Embryonic facial prominence (tissue), 1 donor: ENCODE measurements around the gene CACNA1C.

Experiments
- DNase-seq: peaks from one replicate; pipeline ENCODE4 v3.0.0-alpha.2; 2016; ENCODE audit errors: extremely low spot score

CACNA1C gene

DNA sequence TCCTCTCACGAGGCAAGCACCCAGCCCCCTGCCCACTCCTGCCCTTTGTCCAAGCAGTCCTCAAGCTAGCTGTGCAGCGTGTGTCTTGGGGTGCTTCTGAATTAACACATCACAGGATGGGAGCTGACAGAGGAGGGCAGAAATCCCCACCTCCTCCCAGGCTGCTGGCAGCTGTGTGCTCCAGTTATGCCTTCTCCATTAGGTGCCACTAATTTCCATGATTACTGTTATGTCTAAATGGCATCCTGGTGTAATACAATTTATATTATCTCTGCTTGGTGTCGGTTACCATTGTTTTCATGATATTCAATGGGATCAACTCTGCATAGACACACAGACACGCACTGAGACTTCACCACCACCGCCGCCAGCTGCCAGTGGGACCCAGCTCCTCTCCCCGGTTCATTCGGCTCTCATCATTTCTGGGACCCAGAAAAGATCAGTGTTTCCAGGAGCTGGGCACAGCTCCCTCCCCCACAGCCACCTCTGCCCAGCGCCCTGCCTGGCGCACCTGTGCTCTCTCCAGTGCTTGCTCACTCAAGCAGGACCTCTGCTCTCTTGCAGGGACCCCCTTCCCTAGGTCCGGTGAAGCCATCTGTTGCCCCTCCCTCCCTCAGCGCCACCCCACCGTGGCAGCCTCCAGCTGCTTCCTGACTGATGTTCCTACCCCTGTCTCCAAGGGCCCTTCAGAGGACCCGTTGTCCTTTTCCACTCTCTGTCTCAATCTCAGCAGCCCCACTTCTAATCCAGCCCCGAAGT lies 574.5 kb downstream of the CACNA1C start:
- no peak for DNase-seq

DNA sequence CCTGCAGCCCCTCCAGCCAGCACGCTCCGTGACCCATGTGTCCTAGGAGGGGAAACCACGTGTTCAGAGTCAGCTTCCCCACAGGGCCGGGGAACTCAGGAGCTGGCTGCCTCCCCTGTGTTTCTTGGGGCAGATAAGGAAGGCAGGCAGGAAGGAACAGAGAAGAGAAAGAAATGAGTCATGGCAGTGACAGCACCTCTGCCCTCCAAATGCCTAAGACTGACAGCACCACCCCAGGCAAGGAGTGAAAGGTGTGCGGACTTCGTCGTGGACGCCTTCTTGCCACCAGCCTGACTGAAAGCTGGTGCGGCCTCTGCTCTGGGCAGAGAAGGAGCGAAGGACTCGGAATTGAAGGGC lies 575.0 kb downstream of the CACNA1C start:
- DNase-seq = no peak

DNA sequence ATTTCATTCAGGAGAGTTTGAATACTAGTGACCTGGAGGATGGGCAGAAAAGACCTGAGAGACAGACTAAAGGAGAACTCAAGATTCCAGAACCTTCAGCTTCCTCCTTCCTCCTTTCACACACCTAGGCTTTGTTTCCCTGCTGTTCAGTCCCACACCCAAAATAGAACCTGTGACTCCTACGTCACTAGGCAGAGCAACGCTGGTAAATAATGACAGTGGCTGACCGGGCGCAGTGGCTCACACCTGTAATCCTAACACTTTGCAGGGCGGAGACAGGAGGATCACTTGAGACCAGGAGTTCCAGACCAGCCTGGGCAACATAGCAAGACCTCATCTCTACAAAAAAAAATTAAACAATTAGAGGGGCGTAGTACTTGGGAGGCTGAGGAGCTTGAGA lies 575.6 kb downstream of the CACNA1C start:
- no peak for DNase-seq

DNA sequence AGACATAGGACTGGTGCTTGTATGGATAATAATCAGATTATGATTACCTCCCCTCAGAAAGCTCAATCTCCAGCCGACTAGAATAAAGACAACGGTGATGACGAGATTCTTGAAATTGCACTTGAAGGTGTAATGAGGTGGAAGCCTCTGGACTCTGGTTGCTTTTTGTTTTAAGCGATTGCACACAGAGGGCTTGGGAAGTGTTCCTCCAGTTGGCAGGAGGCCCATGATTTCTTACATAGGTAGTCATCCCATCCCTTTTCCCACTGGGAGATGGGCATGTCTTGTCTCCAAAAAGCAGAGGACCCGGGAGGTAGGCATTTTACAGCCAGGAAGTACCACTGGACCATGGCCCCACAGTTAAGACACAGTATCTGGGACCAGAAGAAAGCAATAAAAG lies 576.3 kb downstream of the CACNA1C start:
- DNase-seq = no peak

DNA sequence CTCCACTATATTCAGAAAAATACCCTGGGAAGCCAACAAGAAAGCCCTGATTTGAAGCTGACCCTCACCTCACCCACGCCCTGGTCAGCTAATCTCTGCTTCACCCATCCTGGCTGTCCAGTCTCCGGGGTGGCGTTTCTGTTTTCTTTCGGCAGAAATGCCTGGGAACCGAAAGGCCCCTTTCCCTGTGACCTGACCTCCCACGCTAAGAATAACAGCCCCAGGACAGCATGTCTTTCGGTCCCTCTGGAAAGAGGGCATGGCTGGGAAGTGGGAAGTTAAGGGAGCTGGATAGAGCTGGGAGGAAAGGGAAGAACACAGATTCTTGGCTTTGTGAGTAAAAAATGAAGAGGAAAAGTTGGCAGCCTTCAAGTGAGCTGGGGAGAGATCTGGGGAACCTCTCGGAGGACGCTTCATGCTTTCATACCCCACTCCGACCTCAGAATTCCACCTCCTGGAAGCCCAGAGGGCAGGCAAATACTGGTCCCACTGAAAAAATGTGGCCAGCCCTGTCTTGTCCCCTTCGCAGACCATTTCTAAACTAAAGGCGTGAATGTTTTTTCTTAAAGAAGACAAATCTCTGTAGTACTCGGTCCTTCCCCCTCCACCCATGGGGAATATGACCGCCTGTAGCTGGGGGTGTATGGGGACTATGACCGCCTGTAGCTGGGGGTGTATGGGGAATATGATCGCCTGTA lies 579.0 kb downstream of the CACNA1C start:
- no peak for DNase-seq

DNA sequence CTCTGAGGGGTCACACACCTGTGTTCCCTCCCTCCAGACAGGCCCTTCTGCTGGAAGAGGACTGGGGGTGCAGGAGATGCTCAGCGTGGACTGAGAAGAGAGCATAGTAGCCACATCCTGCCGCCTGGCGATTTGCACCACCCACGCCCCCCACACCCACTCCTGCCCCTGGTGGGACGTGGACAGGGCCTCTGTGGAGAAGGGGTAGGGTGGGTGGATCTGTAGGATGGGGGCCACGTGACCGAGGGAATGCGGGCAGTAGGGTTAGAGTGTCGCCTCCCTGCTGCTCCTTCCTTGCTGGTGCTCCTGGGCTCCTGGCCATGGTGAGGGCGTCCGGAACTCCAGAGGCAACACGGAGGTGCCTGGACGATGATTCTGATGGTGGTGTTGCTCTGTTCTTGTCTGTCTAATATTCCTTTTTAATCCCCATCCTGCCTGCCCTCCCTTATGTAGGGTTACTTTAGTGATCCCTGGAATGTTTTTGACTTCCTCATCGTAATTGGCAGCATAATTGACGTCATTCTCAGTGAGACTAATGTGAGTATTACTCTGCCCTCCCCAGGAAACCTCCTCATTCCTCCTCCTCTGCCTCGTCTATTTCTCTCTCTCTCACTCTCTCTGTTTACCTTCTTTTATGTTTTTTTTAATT lies 580.5 kb downstream of the CACNA1C start:
- no peak for DNase-seq

DNA sequence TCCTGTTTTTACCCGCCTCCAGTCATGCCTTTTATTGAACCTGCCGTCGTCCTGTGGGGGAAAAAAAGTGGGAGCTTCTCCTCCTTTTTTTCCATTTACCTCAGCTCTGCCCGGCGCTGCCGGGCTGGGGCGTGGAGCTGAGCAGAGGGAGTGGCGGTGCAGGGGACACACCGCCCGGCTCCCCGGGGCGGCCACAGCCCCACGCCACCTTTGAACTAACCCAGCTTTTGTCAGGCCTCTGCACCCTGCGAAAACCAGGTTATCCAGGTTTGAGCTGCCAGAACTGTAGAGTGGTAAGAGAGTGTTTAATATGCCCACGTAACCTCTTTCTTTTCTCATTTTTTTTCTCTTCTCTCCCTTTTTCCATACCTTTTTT lies 581.0 kb downstream of the CACNA1C start:
- no peak for DNase-seq

DNA sequence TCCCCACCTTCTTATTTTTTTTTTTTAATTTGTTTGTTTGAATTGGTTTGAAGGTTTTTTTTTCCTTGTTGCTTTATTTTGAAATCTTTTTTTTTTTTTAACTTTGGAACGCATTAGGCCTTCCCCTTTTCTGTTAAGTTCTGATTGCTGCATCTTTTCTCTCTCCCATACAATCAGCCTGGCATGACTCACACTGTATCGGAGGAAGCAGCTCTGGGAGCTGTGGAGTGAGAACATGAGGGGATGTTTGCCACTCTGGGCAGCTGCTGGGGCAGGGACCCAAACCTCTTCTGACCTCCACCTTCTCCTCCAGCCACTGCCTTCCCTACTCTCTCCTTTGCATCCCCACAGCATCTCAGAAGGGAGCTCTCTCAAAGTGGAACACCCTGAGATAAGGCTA lies 581.7 kb downstream of the CACNA1C start:
- DNase-seq = no peak

DNA sequence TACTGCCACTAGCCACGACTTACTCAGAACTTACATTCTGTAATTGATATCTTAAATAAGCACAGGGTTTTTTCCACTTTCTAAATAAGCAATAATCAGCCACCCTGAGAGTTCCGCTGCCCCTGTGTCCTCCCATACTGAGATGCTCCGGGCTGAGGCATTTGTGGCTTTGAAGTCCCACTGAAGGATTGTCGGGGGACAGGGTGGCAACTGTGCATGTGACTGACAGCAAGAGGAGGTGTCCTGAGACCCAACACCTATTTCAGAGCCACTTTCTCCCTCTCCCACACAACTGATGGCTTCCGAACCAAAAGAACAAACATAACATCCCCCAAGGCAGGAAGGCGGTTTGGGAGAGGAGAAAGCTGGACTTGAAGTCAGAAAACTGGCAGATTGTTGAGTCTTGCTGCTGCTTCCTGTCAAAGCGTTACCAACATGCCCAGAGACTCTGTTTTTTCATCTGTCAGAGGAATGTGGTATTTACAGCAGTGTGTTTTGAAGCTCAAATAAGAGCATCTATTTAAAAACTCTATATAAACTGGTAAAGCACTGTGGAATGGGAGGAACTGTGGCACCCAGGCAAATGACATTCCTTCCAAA lies 584.1 kb downstream of the CACNA1C start:
- DNase-seq = no peak

DNA sequence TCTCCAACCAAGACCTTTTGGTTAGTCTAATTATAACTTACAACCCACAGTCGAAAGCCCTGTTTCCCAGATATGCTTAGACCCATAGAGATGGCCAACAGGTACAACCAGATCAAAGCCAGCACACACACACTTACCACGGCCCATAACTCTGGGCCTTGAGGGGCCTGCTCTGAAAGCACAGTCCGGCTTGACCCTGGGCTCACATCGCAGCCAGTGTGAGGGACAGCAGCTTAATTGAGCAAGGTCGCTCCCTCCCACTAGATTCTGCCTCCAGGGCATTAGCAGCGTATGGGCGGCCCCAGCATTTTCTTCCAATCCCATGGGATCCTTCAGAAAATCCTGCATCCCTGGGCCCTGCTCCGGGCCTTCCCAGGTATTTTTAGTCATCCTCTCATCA lies 584.6 kb downstream of the CACNA1C start:
- DNase-seq = no peak

DNA sequence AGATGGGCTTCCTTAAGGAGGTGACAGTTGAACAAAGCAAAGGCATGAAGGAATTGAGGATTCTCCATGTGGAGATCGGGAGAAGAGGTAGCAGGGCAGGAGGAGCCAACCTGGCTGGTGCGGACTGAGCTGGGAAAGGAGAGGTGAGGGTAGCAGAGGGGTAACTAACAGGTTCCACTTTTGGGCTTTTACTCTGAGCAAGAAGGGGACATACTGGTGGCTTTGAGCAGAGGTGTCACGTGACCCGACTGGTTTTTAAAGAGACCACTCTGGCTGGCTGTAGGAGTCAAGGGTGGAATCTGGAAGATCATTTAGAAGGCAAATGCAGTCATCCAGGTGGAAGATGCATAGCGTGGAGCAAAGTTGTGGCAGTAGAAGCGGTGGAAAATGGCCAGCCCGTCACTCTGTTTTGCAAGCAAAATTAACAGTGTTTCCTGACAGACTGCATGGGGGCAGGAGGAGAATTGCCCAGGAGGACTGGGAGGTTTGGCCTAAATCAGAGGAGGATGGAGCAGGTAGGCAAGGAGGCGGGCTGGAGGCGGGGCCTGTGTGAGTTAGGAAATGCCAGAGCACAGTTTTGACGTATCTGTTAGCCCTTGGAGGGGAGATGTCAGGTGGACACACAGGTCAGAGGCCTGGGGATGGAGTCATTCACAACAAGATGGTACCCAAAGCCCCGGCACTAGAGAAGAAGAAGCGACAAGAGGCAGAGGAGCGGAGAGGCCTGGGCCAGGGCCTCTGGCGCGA lies 585.7 kb downstream of the CACNA1C start:
- no peak for DNase-seq

DNA sequence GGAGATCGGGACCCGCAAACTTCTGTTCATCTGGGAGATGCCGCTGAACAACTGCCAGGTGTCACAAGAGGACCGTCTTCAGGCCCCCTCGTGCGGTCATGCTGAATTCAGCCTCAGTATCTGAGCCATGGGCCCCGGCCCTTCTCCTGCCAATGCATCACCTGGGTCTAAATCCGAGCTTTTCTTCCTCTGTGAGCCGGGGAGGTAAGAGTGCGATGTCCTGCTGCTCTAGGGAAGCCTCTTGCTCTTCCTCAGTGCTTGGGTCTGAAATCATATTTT lies 586.2 kb downstream of the CACNA1C start:
- DNase-seq = no peak

DNA sequence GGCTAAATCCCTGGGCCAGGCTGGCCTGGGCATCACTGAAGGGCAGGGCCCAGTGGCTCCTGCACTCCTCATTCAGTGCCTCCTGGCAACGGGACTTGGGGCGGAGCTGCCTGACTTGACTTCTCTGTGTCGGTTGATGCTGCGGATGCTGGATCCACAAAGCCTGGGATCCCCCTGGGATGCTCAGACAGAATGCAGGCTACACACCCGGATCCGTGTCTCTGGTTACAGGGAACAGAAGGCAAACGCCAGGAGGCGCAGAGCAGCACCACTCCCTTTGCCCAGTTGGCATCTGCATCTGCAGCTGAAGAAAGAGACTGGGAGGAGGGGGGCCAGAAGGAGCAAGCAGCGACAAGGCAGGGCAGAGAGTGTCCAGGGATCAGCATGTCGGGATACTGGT lies 587.5 kb downstream of the CACNA1C start:
- DNase-seq = no peak

DNA sequence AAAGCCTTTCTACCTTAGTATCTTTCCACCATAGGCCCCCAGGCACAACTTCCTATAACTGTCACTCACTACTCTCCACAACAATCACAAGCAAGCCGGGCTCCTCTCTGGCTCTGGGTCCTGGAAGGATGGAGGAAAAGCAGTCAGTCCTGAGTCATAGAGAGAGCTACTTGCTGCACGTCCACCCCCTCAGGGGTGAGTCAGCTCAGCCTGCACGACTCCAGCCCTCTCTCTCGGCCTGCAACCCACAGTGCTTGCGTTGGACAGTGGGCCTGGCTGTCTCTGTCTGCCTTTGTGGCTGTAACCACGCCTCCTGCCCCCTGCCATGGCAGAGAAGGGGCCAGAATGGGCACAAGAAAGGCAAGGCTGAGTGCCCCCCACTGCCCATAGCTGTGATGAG lies 587.9 kb downstream of the CACNA1C start:
- DNase-seq = no peak

DNA sequence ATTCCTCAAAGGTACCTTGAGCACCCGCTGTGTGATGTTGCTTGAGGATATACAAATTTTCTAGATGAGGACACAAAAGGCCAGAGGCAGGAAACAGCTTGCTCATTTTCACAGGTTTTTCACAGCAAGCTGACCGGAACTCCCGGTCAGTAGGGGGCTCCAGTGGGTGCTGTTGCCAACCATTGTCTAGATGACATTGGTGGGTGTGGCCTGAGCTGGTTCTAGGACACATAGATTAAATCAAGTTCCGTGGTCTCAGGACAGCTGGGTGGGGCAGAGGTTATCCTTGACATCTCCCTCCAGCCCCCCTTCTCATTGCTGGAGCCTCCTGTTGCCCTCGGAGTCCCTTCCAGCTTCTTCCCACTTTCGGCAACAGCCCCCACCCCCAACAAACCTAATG lies 588.4 kb downstream of the CACNA1C start:
- no peak for DNase-seq

DNA sequence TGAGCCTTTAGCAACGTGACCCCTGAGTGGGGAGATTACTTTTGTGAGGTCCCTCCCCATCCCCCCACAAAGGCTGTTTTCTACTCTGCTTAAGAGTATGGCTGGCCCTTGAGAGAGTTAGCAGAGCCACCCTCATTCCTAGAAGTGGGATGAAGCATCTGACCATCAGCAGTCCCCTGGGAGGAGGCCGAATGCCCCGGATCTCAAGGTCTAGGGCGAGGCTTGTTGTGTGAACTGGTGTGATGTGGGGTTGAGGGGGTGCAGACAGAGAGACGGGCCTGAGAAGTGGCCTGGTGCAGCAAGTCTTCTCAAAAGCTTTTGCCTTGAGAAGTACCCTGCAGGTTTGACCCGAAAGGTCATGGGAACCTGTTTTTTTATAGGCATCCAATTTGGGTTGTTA lies 589.0 kb downstream of the CACNA1C start:
- no peak for DNase-seq

DNA sequence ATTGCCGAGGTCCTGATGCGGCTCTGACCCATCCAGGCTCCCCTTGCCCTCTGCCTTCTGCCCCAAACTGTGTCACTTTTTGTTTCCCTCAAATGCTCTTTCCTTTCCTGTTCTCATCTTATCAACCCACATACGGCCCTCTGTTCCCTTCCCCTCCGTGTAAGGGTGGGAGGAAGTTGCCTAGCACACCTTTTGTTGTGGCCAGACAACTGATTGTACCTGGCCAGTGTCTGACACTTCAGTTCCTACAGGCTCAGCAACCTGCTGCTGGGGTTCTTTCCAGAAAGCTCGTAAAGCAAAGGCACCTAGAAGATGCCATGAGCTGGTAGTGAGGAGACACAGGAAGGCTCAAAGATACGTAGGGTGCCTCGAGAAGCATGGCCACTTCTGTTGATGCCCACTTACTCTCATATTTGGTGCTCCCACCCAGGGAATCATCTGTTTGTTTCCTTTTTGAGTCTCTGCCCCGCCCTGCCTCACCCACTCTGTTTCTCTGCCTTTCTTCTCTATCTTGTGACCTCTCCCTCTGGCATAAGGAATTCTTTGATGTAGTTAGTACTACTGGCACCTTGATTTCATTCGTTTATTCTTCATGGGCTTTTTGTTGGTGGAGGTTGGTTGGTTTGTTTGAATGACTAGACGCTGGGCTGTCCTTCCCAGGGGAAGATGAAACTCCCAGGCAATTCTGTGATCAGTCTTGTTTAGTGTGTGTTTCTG lies 589.5 kb downstream of the CACNA1C start:
- DNase-seq = no peak

DNA sequence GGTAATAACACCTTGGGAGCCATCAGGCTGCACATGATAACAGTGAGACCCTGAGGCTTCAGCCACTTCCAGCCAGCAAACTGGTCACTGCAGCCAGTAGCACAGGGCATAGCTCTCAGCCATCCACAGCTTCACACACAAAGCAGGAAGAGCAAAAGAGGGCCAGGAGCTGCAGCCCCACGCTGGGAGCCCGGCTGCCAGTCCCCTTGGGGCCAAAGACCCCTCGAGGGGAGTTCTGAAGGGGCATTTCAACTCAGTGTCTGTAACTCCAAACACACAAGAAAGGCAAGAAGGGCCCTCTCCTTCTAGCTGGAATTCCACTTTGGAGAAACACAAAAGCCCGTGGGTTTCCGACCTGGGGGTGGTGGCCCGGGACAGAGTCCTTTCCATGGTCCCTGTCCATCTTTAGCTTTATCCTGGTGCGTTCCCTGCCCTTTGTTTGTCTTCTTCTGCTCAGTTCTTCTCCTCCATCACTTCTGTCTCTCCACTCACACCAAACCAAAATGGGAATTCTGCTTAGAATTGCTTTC lies 590.2 kb downstream of the CACNA1C start:
- no peak for DNase-seq

DNA sequence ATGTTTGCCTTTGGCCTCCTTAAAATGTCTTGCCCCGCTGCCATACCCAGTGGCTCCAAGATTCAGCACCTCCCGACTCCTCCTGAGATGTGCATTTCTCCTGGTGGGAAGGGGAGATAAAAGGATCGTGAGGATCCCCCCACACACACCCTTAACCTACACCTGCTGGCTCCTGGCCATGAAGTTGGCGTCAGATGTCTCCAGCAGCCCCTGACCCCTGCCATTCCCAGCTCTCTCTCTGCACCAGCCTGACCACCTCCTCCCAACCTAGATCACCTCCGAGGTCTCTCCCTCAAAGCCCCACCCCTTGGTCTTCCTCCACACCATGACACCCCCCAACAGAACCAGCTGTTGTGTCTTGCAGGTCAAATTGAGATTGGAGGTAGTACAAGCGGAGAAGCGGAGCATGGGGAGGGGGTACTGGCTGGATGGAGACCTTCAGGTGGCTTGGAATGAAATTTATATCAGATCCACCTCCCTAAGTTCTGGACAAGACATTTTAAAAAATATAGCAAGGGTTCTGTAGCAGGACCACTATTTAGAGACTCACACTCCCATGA lies 590.9 kb downstream of the CACNA1C start:
- DNase-seq = no peak

DNA sequence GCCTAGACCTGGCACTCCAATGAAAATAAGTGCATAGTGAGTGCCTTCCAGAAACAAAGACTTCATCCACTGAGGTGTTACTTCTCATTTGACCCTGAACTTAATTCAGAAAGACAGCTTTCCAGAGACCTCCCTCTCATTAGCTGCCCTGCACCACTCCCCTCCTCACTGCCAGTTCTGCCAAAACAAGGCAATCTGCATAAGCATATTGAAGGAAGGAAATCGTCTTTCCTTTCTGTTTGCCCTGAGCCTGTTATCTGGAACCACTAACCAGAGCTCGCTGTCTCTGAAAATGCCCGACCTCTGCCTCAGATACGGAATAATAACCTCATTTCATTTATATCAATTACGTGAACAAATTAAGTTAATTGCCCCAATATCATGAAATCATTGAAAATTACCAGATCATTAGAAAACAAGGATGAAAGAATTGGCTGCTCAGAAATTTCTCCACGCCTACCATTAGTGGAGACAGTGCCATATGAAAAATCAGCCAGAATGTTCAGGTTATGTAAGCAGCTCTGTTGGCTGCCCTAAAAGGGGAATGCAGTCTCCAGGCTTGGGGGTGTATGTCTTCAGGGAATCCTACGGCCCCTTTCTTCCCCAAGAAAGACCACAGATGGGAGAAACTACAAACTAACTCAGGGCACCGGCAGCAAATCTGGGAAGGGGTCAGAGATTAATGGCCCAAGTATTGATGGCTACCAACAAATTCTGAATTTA lies 592.1 kb downstream of the CACNA1C start:
- DNase-seq = no peak
